PC-9 (cell line): ENCODE measurements around the gene PRKX.

Source experiments
- EZH2 ChIP-seq: fragments of 200-600 bp; sonication (generic); IDR thresholded peaks from 2 replicates; pipeline ENCODE4 v1.8.0; 2017; ENCODE audit warnings: antibody characterized with exemption, low read depth
- TF ChIP-seq, protein P1 (sequence below): fragments of 200-600 bp; sonication (generic); conservative IDR thresholded peaks from 2 replicates; pipeline ENCODE4 v1.6.1; 2017; ENCODE audit warnings: mixed run types, antibody characterized with exemption, mild to moderate bottlenecking, moderate library complexity

DNA sequence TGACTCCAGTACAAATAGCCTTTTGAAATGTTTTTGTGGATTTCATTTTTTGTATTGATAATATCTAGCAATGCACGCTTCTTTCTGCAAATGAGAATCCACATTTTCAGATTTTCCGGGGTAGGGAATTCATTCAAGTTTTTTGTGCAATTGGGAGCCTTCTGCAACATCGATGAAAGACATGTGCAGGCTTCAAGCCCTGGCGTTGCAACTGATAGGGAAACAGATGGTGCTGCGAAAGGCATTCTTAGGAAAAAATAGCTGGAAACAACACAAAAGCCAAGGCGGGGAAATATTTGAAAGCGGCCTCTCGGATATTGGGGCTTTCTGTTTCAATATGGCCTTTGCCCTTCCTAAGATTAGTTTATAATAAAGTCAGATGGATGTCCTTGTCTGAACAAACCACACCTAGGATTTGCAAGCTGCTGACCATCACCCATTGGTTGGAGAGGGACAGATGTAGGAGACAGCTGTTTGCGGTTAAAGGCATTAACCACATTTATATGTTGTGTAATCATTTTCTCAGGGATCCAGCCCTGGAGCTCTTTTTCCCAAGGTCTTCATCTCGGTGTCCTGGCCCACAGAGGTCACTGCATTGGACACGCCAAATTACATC is 136.5 kb downstream of the PRKX start:
- TF ChIP-seq, protein P1, sequence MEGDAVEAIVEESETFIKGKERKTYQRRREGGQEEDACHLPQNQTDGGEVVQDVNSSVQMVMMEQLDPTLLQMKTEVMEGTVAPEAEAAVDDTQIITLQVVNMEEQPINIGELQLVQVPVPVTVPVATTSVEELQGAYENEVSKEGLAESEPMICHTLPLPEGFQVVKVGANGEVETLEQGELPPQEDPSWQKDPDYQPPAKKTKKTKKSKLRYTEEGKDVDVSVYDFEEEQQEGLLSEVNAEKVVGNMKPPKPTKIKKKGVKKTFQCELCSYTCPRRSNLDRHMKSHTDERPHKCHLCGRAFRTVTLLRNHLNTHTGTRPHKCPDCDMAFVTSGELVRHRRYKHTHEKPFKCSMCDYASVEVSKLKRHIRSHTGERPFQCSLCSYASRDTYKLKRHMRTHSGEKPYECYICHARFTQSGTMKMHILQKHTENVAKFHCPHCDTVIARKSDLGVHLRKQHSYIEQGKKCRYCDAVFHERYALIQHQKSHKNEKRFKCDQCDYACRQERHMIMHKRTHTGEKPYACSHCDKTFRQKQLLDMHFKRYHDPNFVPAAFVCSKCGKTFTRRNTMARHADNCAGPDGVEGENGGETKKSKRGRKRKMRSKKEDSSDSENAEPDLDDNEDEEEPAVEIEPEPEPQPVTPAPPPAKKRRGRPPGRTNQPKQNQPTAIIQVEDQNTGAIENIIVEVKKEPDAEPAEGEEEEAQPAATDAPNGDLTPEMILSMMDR, result no peak
- TF ChIP-seq EZH2, result no peak
